ENCODE data around the gene RPL29.

GRCh38 chr3:52034212-52034611 lies 38.5 kb upstream of the RPL29 start:
- no peak for TF ChIP-seq CTCF (IDR thresholded peaks at IDR 0.05; ENCODE audit: insufficient read depth, low read depth, low read length)
- TF ChIP-seq EZH2 (IDR thresholded peaks at IDR 0.05; ENCODE audit: insufficient read depth, low read length), result no peak
